WTC11 (cell line): ENCODE results near the gene PRR14. TPM values are rescaled to one million over a fixed set of nuclear protein-coding genes. Genes with fewer than 3 reads are reported as not detected.

ENCODE experiments used
- ATAC-seq: fragments of 200-7000 bp; cut with Tn5 transposase; 2 replicates; pipeline ENCODE4 v1.10.0; 2021; ENCODE audit warnings: mild to moderate bottlenecking, moderate library complexity
- CTCF ChIA-PET: fragments of 300-600 bp; sonication (Branson Sonifier 250); formaldehyde crosslinking; loops from one replicate; lab custom pipeline; 2021; ENCODE audit warnings: antibody characterized with exemption; lab: Charles Lee
- POLR2A ChIA-PET: fragments of 350-600 bp; sonication (Branson Sonifier 250); formaldehyde crosslinking; loops from one replicate; lab custom pipeline; 2021; ENCODE audit warnings: antibody characterized with exemption; lab: Charles Lee
- DNase-seq: peaks from one replicate; pipeline ENCODE4 v3.0.0; 2021; ENCODE audit warnings: low spot score
- H3K27ac Mint-ChIP-seq: 2 replicates; pipeline ENCODE4 v1.8.0; 2021; ENCODE audit warnings: mixed read lengths
- H3K27me3 Mint-ChIP-seq: 2 replicates; pipeline ENCODE4 v1.8.0; 2021; ENCODE audit warnings: low read depth, mild to moderate bottlenecking, moderate library complexity, mixed read lengths
- H3K36me3 Mint-ChIP-seq: 2 replicates; pipeline ENCODE4 v1.8.0; 2021; ENCODE audit warnings: mixed read lengths
- H3K4me1 Mint-ChIP-seq: 2 replicates; pipeline ENCODE4 v1.8.0; 2022; ENCODE audit warnings: mixed read lengths
- H3K4me3 Mint-ChIP-seq: 2 replicates; pipeline ENCODE4 v1.8.0; 2021; ENCODE audit warnings: mild to moderate bottlenecking, moderate library complexity, mixed read lengths
- H3K9me3 Mint-ChIP-seq: 2 replicates; pipeline ENCODE4 v1.8.0; 2021; ENCODE audit warnings: mixed read lengths
- CBFB ChIP-seq: sonication (generic); formaldehyde crosslinking; IDR thresholded peaks from 2 replicates; pipeline ENCODE4 v1.8.1; 2022; ENCODE audit warnings: mild to moderate bottlenecking, low read depth, missing genetic modification reagents
- CREM ChIP-seq: sonication (generic); formaldehyde crosslinking; IDR thresholded peaks from 2 replicates; pipeline ENCODE4 v1.8.1; 2022; ENCODE audit warnings: mild to moderate bottlenecking, missing genetic modification reagents, moderate library complexity
- ESRRA ChIP-seq: sonication (generic); formaldehyde crosslinking; IDR thresholded peaks from 2 replicates; pipeline ENCODE4 v1.8.1; 2022; ENCODE audit warnings: mild to moderate bottlenecking, missing genetic modification reagents, borderline replicate concordance
- ETV6 ChIP-seq: sonication (generic); formaldehyde crosslinking; IDR thresholded peaks from 2 replicates; pipeline ENCODE4 v1.8.1; 2022; ENCODE audit warnings: mild to moderate bottlenecking, missing genetic modification reagents
- FOXK1 ChIP-seq: sonication (generic); formaldehyde crosslinking; IDR thresholded peaks from 2 replicates; pipeline ENCODE4 v1.8.0; 2022; ENCODE audit warnings: mild to moderate bottlenecking, moderate library complexity, missing genetic modification reagents
- GTF2I ChIP-seq: fragments of 250-450 bp; sonication (Bioruptor Pico); conservative IDR thresholded peaks from 2 replicates; pipeline ENCODE4 v1.4.0; 2021; ENCODE audit warnings: mild to moderate bottlenecking
- MXD4 ChIP-seq: fragments of 250-450 bp; sonication (Bioruptor Pico); IDR thresholded peaks from 2 replicates; pipeline ENCODE4 v1.8.0; 2021; ENCODE audit warnings: mild to moderate bottlenecking, moderate library complexity, borderline replicate concordance
- MYBL2 ChIP-seq: sonication (generic); formaldehyde crosslinking; IDR thresholded peaks from 2 replicates; pipeline ENCODE4 v1.8.1; 2023; ENCODE audit warnings: mild to moderate bottlenecking, moderate library complexity, missing genetic modification reagents
- NFE2L1 ChIP-seq: sonication (generic); formaldehyde crosslinking; IDR thresholded peaks from 2 replicates; pipeline ENCODE4 v1.8.1; 2023; ENCODE audit warnings: missing genetic modification reagents
- NR1H2 ChIP-seq: sonication (generic); formaldehyde crosslinking; IDR thresholded peaks from 2 replicates; pipeline ENCODE4 v1.9.0; 2021; ENCODE audit warnings: mild to moderate bottlenecking, moderate library complexity, missing genetic modification reagents
- SP1 ChIP-seq: sonication (generic); formaldehyde crosslinking; conservative IDR thresholded peaks from 2 replicates; pipeline ENCODE4 v1.8.1; 2022; ENCODE audit warnings: missing genetic modification reagents
- TCF7 ChIP-seq: sonication (generic); formaldehyde crosslinking; IDR thresholded peaks from 2 replicates; pipeline ENCODE4 v1.8.0; 2022; ENCODE audit warnings: mild to moderate bottlenecking, low read depth, missing genetic modification reagents, moderate library complexity
- TP53 ChIP-seq: sonication (generic); formaldehyde crosslinking; IDR thresholded peaks from 2 replicates; pipeline ENCODE4 v1.8.1; 2023; ENCODE audit warnings: mild to moderate bottlenecking, missing genetic modification reagents
- ZNF138 ChIP-seq: sonication (generic); formaldehyde crosslinking; conservative IDR thresholded peaks from 2 replicates; pipeline ENCODE4 v1.8.1; 2022; ENCODE audit warnings: mild to moderate bottlenecking, moderate library complexity, missing genetic modification reagents
- ZNF263 ChIP-seq: sonication (generic); formaldehyde crosslinking; IDR thresholded peaks from 2 replicates; pipeline ENCODE4 v1.8.1; 2022; ENCODE audit warnings: low read depth, mild to moderate bottlenecking, moderate library complexity, missing genetic modification reagents
- ZNF423 ChIP-seq: fragments of 250-450 bp; sonication (Bioruptor Pico); IDR thresholded peaks from 2 replicates; pipeline ENCODE4 v2.1.2; 2022; ENCODE audit warnings: mild to moderate bottlenecking, moderate library complexity
- total RNA-seq: library from RNA; stranded (reverse); gene quantifications from 3 replicates; pipeline ENCODE4 v1.2.3, GENCODE V29; 2021
- TF ChIP-seq, protein P1 (sequence below): fragments of 200-600 bp; IDR thresholded peaks from 2 replicates; pipeline ENCODE4 v1.8.0; 2022; ENCODE audit warnings: antibody characterized with exemption
- TF ChIP-seq, protein P2 (sequence below): sonication (generic); formaldehyde crosslinking; IDR thresholded peaks from 2 replicates; pipeline ENCODE4 v1.8.1; 2022; ENCODE audit warnings: missing genetic modification reagents, borderline replicate concordance
- TF ChIP-seq, protein P3 (sequence below): fragments of 250-450 bp; sonication (Bioruptor Pico); IDR thresholded peaks from 2 replicates; pipeline ENCODE4 v2.1.2; 2022; ENCODE audit warnings: mild to moderate bottlenecking, moderate library complexity
- TF ChIP-seq, protein P4 (sequence below): fragments of 250-450 bp; sonication (Bioruptor Pico); IDR thresholded peaks from 2 replicates; pipeline ENCODE4 v1.9.0; 2021; ENCODE audit warnings: mild to moderate bottlenecking, borderline replicate concordance
- TF ChIP-seq, protein P5 (sequence below): sonication (generic); formaldehyde crosslinking; IDR thresholded peaks from 2 replicates; pipeline ENCODE4 v1.8.1; 2022; ENCODE audit warnings: low read depth, missing genetic modification reagents, borderline replicate concordance

PRR14 gene
- total RNA-seq, 1 experiment from 2014 or later = 21.9 TPM

GRCh38 chr16:30663038-30663437, 12.3 kb downstream of the PRR14 start:
- H3K27ac Mint-ChIP-seq = no peak overlapping the region
- H3K4me1 Mint-ChIP-seq = peaks cover 4% of the 10 kb centered on the region; the same call in 1 of the 2 replicates
- TF ChIP-seq CREM (CRISPR knock-in tag) (no peak), SP1 (CRISPR knock-in tag) (no peak), TCF7 (CRISPR knock-in tag) (no peak), ETV6 (CRISPR knock-in tag) (no peak), ZNF423 (CRISPR knock-in tag) (no peak), NFE2L1 (CRISPR knock-in tag) (no peak), ZNF138 (CRISPR knock-in tag) (no peak), ZNF263 (CRISPR knock-in tag) (no peak), NR1H2 (CRISPR knock-in tag) (no peak)
- TF ChIP-seq, protein P1, sequence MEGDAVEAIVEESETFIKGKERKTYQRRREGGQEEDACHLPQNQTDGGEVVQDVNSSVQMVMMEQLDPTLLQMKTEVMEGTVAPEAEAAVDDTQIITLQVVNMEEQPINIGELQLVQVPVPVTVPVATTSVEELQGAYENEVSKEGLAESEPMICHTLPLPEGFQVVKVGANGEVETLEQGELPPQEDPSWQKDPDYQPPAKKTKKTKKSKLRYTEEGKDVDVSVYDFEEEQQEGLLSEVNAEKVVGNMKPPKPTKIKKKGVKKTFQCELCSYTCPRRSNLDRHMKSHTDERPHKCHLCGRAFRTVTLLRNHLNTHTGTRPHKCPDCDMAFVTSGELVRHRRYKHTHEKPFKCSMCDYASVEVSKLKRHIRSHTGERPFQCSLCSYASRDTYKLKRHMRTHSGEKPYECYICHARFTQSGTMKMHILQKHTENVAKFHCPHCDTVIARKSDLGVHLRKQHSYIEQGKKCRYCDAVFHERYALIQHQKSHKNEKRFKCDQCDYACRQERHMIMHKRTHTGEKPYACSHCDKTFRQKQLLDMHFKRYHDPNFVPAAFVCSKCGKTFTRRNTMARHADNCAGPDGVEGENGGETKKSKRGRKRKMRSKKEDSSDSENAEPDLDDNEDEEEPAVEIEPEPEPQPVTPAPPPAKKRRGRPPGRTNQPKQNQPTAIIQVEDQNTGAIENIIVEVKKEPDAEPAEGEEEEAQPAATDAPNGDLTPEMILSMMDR = no peak
- TF ChIP-seq, protein P2, sequence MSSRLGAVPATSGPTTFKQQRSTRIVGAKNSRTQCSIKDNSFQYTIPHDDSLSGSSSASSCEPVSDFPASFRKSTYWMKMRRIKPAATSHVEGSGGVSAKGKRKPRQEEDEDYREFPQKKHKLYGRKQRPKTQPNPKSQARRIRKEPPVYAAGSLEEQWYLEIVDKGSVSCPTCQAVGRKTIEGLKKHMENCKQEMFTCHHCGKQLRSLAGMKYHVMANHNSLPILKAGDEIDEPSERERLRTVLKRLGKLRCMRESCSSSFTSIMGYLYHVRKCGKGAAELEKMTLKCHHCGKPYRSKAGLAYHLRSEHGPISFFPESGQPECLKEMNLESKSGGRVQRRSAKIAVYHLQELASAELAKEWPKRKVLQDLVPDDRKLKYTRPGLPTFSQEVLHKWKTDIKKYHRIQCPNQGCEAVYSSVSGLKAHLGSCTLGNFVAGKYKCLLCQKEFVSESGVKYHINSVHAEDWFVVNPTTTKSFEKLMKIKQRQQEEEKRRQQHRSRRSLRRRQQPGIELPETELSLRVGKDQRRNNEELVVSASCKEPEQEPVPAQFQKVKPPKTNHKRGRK (CRISPR knock-in tag) = no peak
- TF ChIP-seq, protein P3, sequence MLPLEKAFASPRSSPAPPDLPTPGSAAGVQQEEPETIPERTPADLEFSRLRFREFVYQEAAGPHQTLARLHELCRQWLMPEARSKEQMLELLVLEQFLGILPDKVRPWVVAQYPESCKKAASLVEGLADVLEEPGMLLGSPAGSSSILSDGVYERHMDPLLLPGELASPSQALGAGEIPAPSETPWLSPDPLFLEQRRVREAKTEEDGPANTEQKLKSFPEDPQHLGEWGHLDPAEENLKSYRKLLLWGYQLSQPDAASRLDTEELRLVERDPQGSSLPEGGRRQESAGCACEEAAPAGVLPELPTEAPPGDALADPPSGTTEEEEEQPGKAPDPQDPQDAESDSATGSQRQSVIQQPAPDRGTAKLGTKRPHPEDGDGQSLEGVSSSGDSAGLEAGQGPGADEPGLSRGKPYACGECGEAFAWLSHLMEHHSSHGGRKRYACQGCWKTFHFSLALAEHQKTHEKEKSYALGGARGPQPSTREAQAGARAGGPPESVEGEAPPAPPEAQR = no peak
- ChIA-PET CTCF (no interaction called here), POLR2A (interaction anchor here (0.7 kb wide), 1 partner anchor 253 kb away, joined by 4 read pairs; no protein-coding TSS in a partner anchor)
- H3K9me3 Mint-ChIP-seq = no peaks in the 10 kb centered on the region
- H3K27me3 Mint-ChIP-seq = peaks cover 77% of the 10 kb centered on the region
- H3K36me3 Mint-ChIP-seq = peaks cover 31% of the 10 kb centered on the region
- H3K4me3 Mint-ChIP-seq = no peak overlapping the region
- ATAC-seq = no peak
- DNase-seq = no peak

DNA sequence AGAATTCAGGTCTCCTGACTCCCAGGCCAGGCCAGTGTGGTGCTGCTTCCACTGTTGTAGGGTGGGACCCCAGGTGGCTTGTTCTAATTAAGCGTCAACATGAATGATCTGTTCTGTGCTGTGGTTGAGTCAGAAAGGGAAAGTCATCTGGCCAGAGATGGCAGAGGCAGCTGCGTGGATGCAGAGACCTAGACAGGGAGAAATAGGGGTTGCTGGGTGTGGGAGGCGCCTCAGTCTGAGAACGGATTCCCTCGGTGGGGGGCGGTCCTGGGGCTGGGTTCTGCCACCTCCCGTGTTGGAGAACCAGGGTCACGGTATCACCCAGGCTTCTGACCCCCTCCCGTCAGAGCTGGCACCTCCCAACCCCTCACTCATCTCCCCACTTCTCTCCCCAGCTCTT, 13.1 kb downstream of the PRR14 start:
- Mint-ChIP-seq H3K36me3 (peaks cover 34% of the 10 kb centered on the region), H3K4me3 (no peak overlapping the region), H3K27ac (no peak overlapping the region), H3K9me3 (no peaks in the 10 kb centered on the region), H3K27me3 (peaks cover 78% of the 10 kb centered on the region), H3K4me1 (peaks cover 4% of the 10 kb centered on the region; the same call in 1 of the 2 replicates)
- CTCF ChIA-PET = no interaction called here
- POLR2A ChIA-PET = no interaction called here
- no peak for ATAC-seq
- no peak for DNase-seq
- no peak for TF ChIP-seq ESRRA (CRISPR knock-in tag)
- TF ChIP-seq TCF7 (CRISPR knock-in tag) = no peak
- TF ChIP-seq TP53 (CRISPR knock-in tag) = no peak
- TF ChIP-seq, protein P4, sequence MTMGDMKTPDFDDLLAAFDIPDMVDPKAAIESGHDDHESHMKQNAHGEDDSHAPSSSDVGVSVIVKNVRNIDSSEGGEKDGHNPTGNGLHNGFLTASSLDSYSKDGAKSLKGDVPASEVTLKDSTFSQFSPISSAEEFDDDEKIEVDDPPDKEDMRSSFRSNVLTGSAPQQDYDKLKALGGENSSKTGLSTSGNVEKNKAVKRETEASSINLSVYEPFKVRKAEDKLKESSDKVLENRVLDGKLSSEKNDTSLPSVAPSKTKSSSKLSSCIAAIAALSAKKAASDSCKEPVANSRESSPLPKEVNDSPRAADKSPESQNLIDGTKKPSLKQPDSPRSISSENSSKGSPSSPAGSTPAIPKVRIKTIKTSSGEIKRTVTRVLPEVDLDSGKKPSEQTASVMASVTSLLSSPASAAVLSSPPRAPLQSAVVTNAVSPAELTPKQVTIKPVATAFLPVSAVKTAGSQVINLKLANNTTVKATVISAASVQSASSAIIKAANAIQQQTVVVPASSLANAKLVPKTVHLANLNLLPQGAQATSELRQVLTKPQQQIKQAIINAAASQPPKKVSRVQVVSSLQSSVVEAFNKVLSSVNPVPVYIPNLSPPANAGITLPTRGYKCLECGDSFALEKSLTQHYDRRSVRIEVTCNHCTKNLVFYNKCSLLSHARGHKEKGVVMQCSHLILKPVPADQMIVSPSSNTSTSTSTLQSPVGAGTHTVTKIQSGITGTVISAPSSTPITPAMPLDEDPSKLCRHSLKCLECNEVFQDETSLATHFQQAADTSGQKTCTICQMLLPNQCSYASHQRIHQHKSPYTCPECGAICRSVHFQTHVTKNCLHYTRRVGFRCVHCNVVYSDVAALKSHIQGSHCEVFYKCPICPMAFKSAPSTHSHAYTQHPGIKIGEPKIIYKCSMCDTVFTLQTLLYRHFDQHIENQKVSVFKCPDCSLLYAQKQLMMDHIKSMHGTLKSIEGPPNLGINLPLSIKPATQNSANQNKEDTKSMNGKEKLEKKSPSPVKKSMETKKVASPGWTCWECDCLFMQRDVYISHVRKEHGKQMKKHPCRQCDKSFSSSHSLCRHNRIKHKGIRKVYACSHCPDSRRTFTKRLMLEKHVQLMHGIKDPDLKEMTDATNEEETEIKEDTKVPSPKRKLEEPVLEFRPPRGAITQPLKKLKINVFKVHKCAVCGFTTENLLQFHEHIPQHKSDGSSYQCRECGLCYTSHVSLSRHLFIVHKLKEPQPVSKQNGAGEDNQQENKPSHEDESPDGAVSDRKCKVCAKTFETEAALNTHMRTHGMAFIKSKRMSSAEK (CRISPR knock-in tag) = no peak
- no peak for TF ChIP-seq FOXK1
- no peak for TF ChIP-seq MXD4 (CRISPR knock-in tag)
- TF ChIP-seq SP1 (CRISPR knock-in tag) = no peak
- TF ChIP-seq, protein P3 = no peak
- TF ChIP-seq NR1H2 (CRISPR knock-in tag) = no peak
- no peak for TF ChIP-seq CBFB
- no peak for TF ChIP-seq GTF2I
- TF ChIP-seq MYBL2 (CRISPR knock-in tag) = no peak
- TF ChIP-seq, protein P5, sequence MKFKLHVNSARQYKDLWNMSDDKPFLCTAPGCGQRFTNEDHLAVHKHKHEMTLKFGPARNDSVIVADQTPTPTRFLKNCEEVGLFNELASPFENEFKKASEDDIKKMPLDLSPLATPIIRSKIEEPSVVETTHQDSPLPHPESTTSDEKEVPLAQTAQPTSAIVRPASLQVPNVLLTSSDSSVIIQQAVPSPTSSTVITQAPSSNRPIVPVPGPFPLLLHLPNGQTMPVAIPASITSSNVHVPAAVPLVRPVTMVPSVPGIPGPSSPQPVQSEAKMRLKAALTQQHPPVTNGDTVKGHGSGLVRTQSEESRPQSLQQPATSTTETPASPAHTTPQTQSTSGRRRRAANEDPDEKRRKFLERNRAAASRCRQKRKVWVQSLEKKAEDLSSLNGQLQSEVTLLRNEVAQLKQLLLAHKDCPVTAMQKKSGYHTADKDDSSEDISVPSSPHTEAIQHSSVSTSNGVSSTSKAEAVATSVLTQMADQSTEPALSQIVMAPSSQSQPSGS (CRISPR knock-in tag) = no peak
